Activated T-cell treated with anti-CD3 and anti-CD28 coated beads for 4 hours (primary cell): ENCODE data around the gene MAPK1IP1L.
"Not testable (repeated sequence)": the region's sequence is repeated elsewhere in the genome, so short reads cannot be mapped to it uniquely, and the experiment has no call there.

ENCODE experiments used
- DNase-seq: peaks from one replicate; pipeline ENCODE4 v3.0.0-alpha.2; 2020

Gene MAPK1IP1L

DNA sequence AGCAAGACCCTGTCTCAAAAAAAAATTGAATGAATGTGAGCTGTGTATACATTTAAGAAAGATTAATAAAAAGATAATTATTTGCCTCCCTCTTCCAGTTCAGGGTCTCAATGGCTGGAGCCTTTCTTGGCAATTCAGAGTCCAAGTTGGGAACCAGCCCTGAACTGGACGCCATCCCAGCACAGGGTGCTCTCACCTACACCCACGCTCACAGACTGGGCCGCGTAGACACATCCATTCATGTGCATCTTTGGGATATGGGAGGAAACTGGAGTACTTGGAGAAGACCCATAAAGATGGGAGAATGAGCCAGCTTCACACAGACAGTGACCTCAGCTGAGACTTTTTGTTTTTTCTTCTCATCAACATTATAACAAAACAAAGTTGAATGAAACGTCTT lies 6.5 kb downstream of the MAPK1IP1L start:
- DNase-seq, result no peak

DNA sequence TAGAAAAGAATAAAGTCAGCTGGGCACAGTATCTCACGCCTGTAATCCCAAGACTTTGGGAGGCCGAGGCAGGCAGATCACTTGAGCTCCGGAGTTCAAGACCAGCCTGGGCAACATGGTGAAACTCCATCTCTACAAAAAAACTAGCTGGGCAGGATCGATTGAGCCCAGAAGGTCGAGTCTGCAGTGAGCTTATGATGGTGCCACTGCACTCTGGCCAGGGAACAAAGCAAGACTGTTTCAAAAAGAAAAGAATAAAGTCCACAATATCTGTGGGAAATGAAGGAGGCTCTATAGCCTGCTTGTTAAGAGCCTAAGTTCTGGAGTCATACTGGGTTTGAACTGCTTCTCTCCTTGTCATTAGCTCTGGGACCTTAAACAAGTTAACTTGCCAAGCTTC lies 7.9 kb downstream of the MAPK1IP1L start:
- no peak for DNase-seq

DNA sequence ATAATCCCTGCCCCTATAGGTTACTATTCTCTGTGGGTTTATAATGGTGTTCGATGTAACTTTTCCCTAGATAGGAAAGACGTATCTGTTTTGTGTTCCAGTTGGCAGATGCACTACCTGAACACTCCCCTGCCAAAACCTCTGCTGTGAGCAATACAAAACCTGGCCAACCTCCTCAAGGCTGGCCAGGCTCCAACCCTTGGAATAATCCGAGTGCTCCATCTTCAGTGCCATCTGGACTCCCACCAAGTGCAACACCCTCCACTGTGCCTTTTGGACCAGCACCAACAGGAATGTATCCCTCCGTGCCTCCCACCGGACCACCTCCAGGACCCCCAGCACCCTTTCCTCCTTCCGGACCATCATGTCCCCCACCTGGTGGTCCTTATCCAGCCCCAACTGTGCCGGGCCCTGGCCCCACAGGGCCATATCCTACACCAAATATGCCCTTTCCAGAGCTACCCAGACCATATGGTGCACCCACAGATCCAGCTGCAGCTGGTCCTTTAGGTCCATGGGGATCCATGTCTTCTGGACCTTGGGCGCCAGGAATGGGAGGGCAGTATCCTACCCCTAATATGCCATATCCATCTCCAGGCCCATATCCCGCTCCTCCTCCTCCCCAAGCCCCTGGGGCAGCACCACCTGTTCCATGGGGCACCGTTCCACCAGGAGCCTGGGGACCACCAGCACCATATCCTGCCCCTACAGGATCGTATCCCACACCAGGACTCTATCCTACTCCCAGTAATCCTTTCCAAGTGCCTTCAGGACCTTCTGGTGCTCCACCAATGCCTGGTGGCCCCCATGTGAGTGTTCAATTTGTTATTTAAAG lies 11.3 kb downstream of the MAPK1IP1L start:
- no peak for DNase-seq

DNA sequence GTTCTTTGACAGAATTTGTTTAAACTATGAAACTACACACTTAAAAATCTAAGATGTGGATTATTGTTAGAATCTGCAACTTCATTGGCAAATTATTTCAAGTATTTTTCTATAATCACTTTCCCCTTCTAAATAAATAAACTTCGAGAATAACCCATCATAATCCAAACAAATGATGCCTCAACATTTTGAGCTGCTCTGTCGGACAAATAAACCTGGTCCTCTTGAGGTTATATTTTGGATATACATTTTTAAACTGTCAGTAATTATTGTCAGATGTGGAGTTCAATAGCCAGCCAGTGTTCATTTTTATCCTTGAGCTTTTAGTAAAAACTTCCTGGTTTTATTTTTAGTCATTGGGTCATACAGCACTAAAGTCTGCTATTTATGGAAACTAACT lies 13.4 kb downstream of the MAPK1IP1L start:
- not testable (repeated sequence) for DNase-seq

DNA sequence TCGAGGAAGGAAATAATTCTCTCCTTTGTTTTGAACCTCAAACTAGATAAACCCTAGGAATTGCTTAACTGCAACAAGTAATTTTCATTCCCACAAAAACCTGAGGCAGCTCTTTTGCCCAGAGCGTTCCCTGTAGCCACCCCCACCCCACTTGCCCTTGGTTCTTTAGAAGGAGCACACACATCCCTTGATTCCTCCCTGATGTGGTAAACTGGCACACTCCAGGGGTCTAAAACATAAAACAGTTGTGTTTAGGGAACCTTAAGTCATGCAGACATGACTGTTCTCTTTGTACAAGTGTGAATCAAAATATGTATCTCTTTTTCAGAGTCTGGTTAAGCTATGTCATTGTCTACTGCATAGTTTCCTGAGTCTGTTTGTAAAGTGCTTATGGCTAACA lies 14.0 kb downstream of the MAPK1IP1L start:
- no peak for DNase-seq

DNA sequence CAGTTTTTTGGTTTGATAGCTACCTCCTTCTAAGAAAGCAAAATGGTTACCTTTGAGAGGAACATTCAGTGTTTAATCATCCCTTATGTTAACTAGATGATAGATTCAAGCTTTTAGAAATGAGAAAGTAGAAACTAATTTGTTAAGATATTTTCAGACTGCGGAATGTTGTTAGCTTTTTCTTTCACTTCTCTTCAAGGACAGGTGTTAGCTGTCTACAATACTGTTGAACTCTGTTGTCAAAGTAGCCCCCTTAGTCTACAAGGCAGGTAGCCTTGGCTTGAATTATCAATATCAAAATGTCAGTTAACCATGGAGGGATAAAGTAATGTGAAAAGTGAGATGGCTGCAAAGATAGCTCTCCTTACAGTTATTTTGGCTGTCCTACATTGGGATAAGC lies 14.8 kb downstream of the MAPK1IP1L start:
- no peak for DNase-seq

DNA sequence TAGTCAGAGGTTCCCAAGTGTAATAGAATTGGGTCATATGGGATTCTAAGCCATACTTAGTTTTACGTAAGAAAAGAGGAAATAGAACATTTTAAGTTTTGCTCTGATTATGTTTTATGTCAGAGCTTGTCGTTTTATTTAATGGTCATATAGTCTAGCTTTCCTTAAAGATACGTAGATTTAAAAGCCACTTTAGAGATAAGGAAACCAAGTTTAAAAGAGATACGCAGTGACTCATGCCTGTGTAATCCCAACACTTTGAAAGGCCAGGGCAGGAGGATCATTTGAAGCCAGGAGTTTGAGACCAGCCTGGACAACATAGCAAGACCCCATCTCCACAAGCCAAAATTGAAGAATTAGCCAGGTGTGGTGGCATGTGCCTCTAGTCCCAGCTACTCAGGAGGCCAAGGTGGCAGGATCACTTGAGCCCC lies 19.5 kb downstream of the MAPK1IP1L start:
- no peak for DNase-seq

DNA sequence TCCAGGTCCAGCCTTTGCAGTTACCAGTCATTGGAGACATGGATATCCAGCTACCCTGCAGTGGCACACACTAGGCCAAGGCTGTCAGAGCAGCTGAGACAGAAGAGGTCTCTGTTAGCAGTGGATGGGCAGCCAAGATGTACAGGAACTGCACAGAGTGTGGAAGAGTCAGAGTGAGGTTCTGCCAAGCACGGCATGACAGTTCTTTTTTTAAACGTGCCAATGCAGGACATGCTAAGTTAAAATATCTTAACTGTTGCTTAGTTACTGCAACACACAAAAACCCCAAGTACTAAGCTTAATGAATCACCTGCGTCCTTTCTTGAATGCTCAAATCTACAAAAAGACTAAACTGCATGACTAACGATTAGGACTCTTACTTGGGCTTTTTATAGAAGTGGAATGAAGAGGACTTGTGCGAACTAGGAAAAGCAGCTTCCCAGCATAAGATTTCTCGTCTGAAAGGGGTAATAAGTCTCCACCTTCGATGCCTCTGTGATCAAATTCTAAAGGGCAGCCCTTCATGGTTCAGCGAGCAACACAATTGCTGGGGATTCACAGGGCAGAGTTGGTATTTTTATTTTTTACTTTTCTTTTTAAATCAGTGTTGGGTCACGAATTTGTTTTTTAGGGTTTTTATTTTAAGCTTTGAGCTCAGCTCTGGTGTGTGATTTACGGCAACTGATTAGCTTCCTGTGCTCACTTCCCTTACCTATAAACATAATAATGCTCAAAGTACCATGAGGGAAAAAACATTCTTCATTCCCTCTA lies 20.6 kb downstream of the MAPK1IP1L start:
- DNase-seq, result no peak

DNA sequence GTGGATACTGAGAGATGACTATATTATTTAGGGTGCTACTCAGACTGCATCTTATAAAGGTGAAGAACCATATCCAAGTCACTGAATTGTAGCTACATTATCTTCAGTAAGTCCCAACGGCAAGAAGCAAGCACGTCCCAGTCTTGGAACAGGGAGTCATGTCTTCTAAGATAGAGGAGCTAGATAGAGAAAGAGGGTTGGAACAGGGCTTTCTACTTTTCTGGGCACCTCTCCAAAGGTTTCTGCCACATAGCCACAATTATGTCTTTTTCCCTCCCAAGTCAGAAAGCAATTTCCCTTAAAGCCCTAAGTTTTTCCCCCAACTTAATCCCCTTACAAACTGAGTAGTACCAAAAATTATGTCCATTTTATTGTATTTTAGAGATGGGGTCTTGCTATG lies 22.4 kb downstream of the MAPK1IP1L start:
- DNase-seq, result no peak

DNA sequence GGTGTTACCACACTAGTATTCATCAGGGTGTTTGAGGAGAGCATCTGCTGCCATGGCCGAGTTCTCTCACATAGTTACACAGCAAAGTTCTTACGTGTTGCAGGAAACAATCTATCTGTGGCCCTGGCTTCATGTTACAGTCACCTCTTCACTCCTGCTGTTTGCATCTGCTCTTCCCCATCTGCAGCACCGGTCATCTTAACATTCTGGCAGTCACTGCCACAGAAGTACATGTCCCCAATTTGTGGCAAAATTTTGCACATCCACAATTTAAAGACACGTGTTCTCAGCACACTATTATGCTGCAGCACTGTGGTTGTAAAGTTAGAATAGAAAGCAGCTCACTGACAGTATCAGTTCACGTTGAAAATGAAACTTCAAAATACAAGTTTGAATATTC lies 23.2 kb downstream of the MAPK1IP1L start:
- no peak for DNase-seq

DNA sequence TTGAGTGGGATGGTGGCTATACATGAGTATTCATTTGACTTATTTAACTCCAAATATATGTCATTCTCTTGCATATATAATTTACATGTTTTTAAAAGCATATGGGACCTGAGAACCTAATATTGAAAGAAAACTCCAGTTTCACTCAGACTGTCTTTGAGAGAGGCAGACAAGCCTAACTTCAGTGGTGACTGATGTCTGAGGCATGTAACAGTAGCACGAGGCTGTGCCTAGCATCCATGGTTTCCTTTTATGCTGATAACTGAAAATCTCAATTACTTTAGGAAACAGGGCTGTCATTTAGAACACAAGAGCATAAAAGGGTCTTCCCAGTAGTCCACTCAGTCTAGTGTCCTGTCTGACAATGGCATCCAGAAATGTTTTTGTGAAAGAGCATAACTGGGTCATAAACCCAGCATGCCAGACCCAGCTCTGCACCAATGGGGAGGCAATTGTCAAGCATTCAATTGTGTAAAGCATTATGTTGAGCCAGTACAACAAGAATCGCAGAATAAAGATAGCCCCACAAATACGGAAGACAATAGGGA lies 24.3 kb downstream of the MAPK1IP1L start:
- no peak for DNase-seq

DNA sequence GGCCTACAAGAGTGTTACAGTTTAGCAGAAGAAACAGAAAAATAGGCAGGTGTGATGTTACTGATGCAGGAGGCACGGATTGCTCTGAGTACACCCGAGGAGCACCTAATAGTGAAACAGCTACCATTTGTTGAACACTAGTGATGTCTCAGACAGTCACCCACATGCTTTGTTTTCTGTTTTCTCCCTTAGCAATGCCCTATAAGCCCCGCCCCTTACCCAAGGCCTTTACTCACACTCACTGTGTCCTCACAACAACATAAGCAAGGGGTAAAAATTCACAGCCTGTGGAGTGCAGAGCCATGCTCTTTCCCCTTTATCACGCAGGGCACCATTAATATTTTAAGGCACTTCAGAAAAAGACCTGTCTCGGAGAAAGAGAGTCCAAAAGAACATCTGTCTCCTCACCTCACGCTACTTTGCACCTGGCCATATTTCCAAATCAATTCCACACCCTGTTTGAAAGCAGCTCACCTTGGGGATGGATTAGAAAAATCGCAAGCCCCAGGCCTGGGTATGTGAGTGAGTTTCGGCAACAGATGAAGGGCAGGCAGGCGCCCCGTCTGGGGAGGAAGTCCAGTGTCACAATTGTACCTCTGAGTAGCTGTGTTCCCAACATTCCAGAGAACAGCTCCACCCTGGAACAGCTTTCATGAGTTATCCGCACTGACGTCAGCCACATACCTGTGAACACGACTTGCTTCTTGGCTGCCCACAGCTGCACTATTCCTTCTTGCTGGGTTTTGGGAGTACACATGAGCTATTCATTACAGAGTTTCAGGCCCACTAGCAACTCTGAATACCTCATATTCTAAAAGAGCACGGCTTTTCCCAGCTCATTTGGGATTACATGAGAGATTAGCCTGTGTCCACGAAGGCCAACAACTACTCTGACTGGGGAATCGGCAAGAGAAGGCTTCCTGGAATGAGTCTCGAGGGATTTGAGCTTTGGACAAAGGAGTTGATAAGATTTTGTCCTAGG lies 26.0 kb downstream of the MAPK1IP1L start:
- no peak for DNase-seq

DNA sequence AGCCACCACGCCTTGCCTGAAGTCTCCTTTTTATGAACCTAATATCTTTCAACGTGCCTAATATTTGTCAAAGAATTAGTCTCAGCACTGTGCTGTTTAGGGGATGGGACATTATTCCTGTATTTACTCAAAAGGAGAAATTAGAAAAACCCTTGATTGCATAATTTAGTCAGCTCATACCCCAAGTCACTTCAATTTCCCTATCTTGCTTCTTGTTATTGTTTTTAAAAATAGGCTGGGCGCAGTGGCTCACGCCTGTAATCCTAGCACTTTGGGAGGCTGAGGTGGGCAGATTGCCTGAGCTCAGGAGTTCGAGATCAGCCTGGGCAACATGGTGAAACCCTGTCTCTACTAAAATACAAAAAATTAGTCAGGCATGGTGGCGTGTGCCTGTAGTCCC lies 28.5 kb downstream of the MAPK1IP1L start:
- not testable (repeated sequence) for DNase-seq

DNA sequence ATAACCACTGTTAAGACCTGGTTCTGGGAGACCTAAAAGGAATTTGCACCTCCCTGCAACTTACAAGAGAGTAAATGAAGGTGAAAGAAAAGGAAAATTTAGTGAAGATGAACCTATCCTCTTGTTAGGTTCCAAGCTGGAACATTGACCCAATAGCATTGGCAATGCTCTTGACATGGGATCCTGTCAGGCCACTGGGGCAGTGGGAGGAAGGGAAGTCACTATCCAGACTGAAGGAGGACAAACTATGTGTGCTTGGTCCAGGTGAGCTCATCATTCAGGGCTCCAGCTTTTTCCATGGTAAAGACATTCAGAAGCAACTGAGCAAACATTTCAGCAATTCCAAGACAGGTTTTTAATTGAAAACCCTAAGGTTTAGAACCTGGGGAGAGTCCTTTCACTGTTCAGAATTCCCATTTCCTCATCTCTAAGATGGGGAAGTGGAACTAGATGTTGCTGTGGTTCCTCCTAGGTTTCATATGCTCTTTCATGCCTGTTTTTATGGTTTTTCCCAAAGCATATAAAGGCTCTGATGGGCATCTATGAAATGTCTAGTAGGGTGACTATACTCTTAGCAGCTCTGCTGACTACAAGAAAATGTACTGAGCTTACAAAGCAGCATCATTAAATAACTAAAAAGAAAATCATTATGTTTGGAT lies 33.1 kb downstream of the MAPK1IP1L start:
- no peak for DNase-seq

DNA sequence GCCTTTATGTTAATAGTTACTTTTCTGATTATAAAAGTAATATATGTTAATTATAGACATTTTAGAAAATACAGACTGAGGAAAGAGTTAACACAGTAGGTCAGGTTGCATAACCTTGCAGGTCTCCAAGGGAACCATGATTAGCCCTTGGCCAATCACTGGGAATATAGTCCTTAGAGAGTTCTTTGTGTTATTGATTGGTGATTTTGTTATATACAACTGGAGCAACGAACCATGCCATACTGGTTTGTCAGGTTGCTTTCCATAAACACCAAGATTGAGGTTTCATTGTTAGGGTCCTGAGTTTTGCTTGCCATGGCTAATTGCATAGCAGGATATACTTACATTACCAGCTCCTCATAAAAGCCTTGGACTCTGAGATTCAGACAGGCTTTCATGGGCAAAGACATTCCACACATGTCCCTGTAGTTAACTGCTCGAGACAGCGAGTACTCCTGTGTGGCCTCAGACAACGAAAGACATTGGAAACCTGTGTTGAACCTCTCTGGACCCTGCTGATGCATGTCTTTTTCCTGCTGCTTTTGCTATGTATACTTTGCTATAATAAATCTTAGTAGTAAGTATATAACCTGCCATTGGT lies 33.7 kb downstream of the MAPK1IP1L start:
- DNase-seq, result no peak

DNA sequence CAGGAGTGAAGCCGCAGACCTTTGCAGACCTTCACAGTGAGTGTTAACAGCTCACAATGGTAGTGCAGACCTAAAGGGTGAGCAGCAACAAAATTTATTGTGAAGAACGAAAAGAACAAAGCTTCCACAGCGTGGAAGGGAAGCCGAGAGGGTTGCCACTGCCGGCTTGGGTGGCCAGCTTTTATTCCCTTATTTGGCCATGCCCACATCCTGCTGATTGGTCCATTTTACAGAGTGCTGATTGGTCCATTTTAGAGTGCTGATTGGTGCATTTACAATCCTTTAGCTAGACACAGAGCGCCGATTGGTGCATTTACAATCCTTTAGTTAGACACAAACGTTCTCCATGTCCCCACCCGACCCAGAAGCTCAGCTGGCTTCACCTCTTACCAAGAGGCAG lies 35.5 kb downstream of the MAPK1IP1L start:
- no peak for DNase-seq

DNA sequence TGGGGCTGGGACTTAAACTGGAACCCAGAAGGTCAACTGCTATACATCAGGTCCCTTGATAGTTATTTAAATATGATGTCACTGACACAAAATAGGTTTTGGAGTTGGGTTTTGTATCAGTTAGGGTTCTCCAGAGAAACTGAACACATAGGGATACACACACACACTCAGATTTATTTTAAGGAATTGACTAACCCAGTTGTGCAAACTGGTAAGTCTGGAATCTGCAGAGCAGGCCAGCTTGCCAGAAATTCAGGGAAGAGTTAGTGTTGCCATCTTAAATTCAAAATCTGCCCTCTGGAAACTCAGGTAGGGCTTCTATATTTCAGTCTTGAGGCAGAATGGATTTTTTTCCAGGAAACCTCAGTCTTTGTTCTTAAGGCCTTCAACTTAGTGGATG lies 36.9 kb downstream of the MAPK1IP1L start:
- DNase-seq, result no peak

DNA sequence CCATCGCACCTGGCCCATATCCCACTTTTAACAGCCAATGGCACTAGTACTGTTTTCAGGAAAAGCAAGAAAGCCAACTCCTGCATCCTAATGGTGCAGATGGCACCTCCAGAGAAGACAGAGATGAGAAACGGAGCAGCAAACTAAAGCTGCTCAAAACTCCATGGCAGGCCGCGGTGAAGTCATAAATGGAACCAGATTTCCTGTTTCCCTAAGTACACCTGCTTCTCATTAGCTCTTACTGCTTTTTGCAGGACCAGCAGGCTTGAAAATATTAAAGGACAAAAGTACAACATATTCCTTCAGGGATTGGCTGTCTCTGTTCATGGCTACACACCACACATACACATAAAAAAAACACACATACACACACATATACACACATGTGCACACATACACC lies 40.9 kb downstream of the MAPK1IP1L start:
- no peak for DNase-seq

DNA sequence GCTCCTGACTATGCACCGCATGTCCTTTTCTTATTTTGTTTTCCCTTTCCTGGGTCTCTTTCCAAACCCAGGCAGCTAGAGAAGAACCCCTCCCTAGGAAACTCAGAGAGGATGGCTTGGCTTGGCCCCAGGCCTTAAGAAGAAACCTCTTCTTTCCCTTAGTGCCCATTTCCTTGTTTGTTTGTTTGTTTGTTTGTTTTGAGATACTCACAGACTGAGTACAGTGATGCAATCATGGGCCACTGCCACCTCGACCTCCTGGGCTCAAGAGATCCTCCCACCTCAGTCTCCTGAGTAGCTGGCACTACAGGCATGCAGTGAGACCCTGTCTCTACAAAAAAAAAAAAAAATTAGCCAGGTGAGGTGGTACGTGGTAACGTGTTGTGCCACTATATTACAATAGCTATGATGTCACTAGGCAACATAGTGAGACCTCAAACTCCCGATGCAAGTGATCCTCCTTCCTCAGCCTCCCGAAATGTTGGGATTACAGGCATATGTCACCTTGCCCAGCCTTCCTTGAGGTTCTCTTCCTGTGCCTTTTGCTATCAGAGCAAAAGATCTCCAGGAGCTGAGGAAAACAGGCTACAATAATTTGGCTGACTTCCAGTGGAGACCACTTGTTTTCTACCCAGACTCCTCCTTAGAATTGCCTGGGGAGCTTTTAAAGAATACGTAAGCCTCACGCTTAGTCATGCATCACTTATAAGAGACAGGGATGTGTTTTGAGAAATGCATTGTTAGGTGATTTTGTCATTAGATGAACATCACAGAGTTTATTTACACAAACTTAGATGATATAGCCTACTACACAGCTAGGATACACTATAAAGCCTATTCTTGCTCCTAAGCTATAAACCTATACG lies 43.1 kb downstream of the MAPK1IP1L start:
- no peak for DNase-seq

DNA sequence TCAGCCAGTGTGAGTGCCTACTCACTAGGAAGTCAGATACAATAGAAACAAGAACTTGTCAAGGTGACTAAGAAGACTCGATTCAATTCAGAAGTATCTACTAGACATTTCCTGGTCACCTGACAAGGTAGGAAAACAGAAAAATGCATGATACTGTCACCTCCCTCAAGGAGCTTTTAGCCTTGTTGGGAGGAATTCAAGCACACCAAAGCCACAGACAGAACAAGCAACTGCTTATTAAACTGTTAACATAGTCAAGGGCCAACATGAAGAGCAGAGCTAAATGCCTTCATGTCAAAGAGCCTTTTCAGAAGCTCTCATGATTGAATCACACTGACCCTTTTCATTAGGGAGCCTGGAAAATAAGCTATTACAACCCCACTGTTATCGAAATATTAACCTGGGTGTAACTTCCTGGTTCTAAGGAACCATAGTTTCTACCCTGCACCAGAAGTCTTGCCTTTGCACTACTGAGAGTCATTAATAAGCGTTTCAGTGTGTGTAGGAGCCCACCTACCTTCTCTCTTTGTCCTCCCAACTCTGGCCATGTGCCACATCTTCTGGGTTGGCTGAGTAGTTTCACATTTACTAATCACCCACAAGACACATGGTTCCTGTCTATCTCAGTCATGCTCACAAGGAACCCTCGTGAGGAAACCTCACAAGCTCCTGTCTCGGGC lies 46.6 kb downstream of the MAPK1IP1L start:
- DNase-seq, result peak; percentile 14
